Keratinocyte (primary cell): Measurements from ENCODE around the gene AKAP8L. TPM values are rescaled to one million over a fixed set of nuclear protein-coding genes. Genes with fewer than 3 reads are reported as not detected.

Source experiments
- DNase-seq: peaks from one replicate; pipeline ENCODE4 v3.0.0-alpha.2; 2011; ENCODE audit warnings: low read depth, missing footprints, low spot score
- FAIRE-seq: peaks from 2 replicates; lab custom pipeline; 2011; peaks lifted over from hg19 to GRCh38; lab: Jason Lieb, UNC
- H2AFZ ChIP-seq: 2 replicates; pipeline ENCODE4 v1.6.0; 2012; ENCODE audit warnings: low read length, control low read depth, inconsistent platforms; ENCODE audit not compliant: control insufficient read depth
- H3K27ac ChIP-seq: 2 replicates; pipeline ENCODE4 v1.5.1; 2011; ENCODE audit warnings: low read length; ENCODE audit not compliant: control insufficient read depth, insufficient read depth
- H3K27me3 ChIP-seq: 3 replicates; pipeline ENCODE4 v1.6.0; 2011; ENCODE audit warnings: low read length; ENCODE audit not compliant: control insufficient read depth, insufficient read depth; ENCODE audit errors: extremely low read depth
- H3K36me3 ChIP-seq, 2 experiments: 2 replicates in 1 of 2; 3 replicates in 1 of 2; pipeline ENCODE4 v1.5.1; 2011; ENCODE audit warnings: low read length in 2 of 2, mild to moderate bottlenecking in 1 of 2; ENCODE audit not compliant: control insufficient read depth in 2 of 2, insufficient read depth in 2 of 2; ENCODE audit errors: extremely low read depth in 1 of 2
- H3K4me1 ChIP-seq: 3 replicates; pipeline ENCODE4 v1.5.1; 2011; ENCODE audit warnings: low read length; ENCODE audit not compliant: control insufficient read depth, insufficient read depth; ENCODE audit errors: extremely low read depth
- H3K4me2 ChIP-seq: 3 replicates; pipeline ENCODE4 v1.6.0; 2011; ENCODE audit warnings: low read depth, low read length; ENCODE audit not compliant: control insufficient read depth, insufficient read depth; ENCODE audit errors: extremely low read depth
- H3K4me3 ChIP-seq, 3 experiments: fragments of 200-600 bp in 1 of 3; sonication (generic) in 1 of 3; 2 replicates in 2 of 3; 3 replicates in 1 of 3; pipeline ENCODE4 v1.5.1; 2011 to 2016; ENCODE audit warnings: low read length in 3 of 3, mild to moderate bottlenecking in 3 of 3, control low read depth in 2 of 3, inconsistent platforms in 1 of 3, low read depth in 1 of 3, mixed read lengths in 1 of 3, mixed run types in 1 of 3, moderate library complexity in 1 of 3; ENCODE audit not compliant: control insufficient read depth in 2 of 3, insufficient read depth in 2 of 3; ENCODE audit errors: extremely low read depth in 1 of 3
- H3K79me2 ChIP-seq: 2 replicates; pipeline ENCODE4 v1.6.0; 2012; ENCODE audit warnings: low read length; ENCODE audit not compliant: control insufficient read depth, insufficient read depth
- H3K9ac ChIP-seq: 3 replicates; pipeline ENCODE4 v1.6.0; 2011; ENCODE audit warnings: low read length; ENCODE audit not compliant: control insufficient read depth, insufficient read depth; ENCODE audit errors: extremely low read depth
- H3K9me1 ChIP-seq: 3 replicates; pipeline ENCODE4 v1.6.0; 2011; ENCODE audit warnings: low read length; ENCODE audit not compliant: control insufficient read depth, insufficient read depth; ENCODE audit errors: extremely low read depth
- H3K9me3 ChIP-seq: 2 replicates; pipeline ENCODE4 v1.5.1; 2012; ENCODE audit warnings: low read depth, low read length; ENCODE audit not compliant: control insufficient read depth
- H4K20me1 ChIP-seq: 3 replicates; pipeline ENCODE4 v1.6.0; 2011; ENCODE audit warnings: low read length; ENCODE audit not compliant: control insufficient read depth, insufficient read depth; ENCODE audit errors: extremely low read depth
- CTCF ChIP-seq, 3 experiments: IDR thresholded peaks in 1 of 3; conservative IDR thresholded peaks in 1 of 3; optimal IDR thresholded peaks in 1 of 3; 2 replicates in 2 of 3; 3 replicates in 1 of 3; pipeline versions ENCODE3 to v1.5.1; 2011; ENCODE audit warnings: low read length in 3 of 3, mild to moderate bottlenecking in 3 of 3, moderate library complexity in 2 of 3, control low read depth in 1 of 3, inconsistent platforms in 1 of 3; ENCODE audit not compliant: insufficient read depth in 2 of 3; ENCODE audit errors: extremely low read depth in 1 of 3
- EZH2 ChIP-seq: IDR thresholded peaks from one replicate; pipeline ENCODE4 v1.6.1; 2012; ENCODE audit warnings: inconsistent platforms, mild to moderate bottlenecking, low read length, moderate library complexity
- dilution Hi-C: fragments of 300-500 bp; cut with MboI; formaldehyde crosslinking; loops from one replicate; pipeline ENCODE4 v1.7.0; 2020; ENCODE audit warnings: low sequenced_read_pairs; ENCODE audit not compliant: extremely low pct_ligation_motif_present
- polyA plus RNA-seq, 5 experiments: library from polyadenylated mRNA; depleted of rRNA in 3 of 5; stranded (reverse) in 3 of 5; stranded (forward) in 1 of 5; unstranded in 1 of 5; fragments of >200 nt; gene quantifications; 1 replicate in 1 of 5; 2 replicates in 3 of 5; 3 replicates in 1 of 5; pipeline versions ENCODE4 v1.2.1 to v1.2.3, GENCODE V29; 2011 to 2012; ENCODE audit warnings: missing spikeins in 2 of 5, low read depth in 1 of 5, low replicate concordance in 1 of 5

The AKAP8L gene
- polyA plus RNA-seq, 1 donor (not counting 4 experiments of a cell fraction or from before 2014, with no cell fraction given), result 48.2 TPM

GRCh38 chr19:15427350-15427700 is 8.5 kb upstream of the AKAP8L start:
- Histone ChIP-seq H3K36me3 (peaks cover 35 to 47% of the 10 kb centered on the region in 2 experiments), H3K9ac (no peak overlapping the region), H3K79me2 (peaks cover 48% of the 10 kb centered on the region), H3K27ac (no peak overlapping the region), H2AFZ (no peak overlapping the region), H3K4me3 (no peak overlapping the region), H3K9me1 (no peaks in the 10 kb centered on the region), H3K9me3 (peaks cover 5% of the 10 kb centered on the region), H4K20me1 (no peaks in the 10 kb centered on the region), H3K4me2 (no peak overlapping the region), H3K4me1 (peaks cover 8% of the 10 kb centered on the region), H3K27me3 (no peaks in the 10 kb centered on the region)
- DNase-seq, result no peak
- TF ChIP-seq EZH2, result no peak
- TF ChIP-seq CTCF (optimal IDR thresholded peaks at IDR 0.05 in 1 of 3, IDR thresholded peaks at IDR 0.05 in 1 of 3, conservative IDR thresholded peaks at IDR 0.05 in 1 of 3; ENCODE audit: extremely low read depth in 1 of 3, insufficient read depth in 2 of 3, low read length in 3 of 3), result no peak
- dilution Hi-C loops, result no loop called here
- FAIRE-seq, result no peak

GRCh38 chr19:15426485-15427349 is 7.9 kb upstream of the AKAP8L start:
- dilution Hi-C loops, result no loop called here
- H3K36me3 ChIP-seq, result peaks cover 36 to 47% of the 10 kb centered on the region in 2 experiments
- no peak for FAIRE-seq

More at GRCh38 chr19:15426485-15427349, 7.9 kb upstream of the AKAP8L start:
- no peaks in the 10 kb centered on the region for H3K27me3 ChIP-seq
- no peaks in the 10 kb centered on the region for H4K20me1 ChIP-seq
- no peak overlapping the region for H3K4me2 ChIP-seq
- no peak for TF ChIP-seq CTCF (optimal IDR thresholded peaks at IDR 0.05 in 1 of 3, IDR thresholded peaks at IDR 0.05 in 1 of 3, conservative IDR thresholded peaks at IDR 0.05 in 1 of 3; ENCODE audit: extremely low read depth in 1 of 3, insufficient read depth in 2 of 3, low read length in 3 of 3)
- TF ChIP-seq EZH2, result no peak
- H3K9me1 ChIP-seq, result no peaks in the 10 kb centered on the region
- no peak overlapping the region for H2AFZ ChIP-seq
- H3K9me3 ChIP-seq, result peaks cover 5% of the 10 kb centered on the region
- DNase-seq, result no peak
- no peak overlapping the region for H3K4me3 ChIP-seq
- no peak overlapping the region for H3K27ac ChIP-seq
- peaks cover 8% of the 10 kb centered on the region for H3K4me1 ChIP-seq
- peaks cover 42% of the 10 kb centered on the region for H3K79me2 ChIP-seq
- no peak overlapping the region for H3K9ac ChIP-seq
